Activated gamma-delta T cell treated with anti-CD3 and anti-CD28 coated beads, Interleukin-2, amount 50 U/mL, for 16 hours (primary cell): ENCODE results near the gene RAB11FIP5.
"Not testable (repeated sequence)": the region's sequence is repeated elsewhere in the genome, so short reads cannot be mapped to it uniquely, and the experiment has no call there.

ENCODE experiments used
- DNase-seq: peaks from one replicate; pipeline ENCODE4 v3.0.0-alpha.2; 2020; ENCODE audit warnings: low read depth

The RAB11FIP5 gene

DNA sequence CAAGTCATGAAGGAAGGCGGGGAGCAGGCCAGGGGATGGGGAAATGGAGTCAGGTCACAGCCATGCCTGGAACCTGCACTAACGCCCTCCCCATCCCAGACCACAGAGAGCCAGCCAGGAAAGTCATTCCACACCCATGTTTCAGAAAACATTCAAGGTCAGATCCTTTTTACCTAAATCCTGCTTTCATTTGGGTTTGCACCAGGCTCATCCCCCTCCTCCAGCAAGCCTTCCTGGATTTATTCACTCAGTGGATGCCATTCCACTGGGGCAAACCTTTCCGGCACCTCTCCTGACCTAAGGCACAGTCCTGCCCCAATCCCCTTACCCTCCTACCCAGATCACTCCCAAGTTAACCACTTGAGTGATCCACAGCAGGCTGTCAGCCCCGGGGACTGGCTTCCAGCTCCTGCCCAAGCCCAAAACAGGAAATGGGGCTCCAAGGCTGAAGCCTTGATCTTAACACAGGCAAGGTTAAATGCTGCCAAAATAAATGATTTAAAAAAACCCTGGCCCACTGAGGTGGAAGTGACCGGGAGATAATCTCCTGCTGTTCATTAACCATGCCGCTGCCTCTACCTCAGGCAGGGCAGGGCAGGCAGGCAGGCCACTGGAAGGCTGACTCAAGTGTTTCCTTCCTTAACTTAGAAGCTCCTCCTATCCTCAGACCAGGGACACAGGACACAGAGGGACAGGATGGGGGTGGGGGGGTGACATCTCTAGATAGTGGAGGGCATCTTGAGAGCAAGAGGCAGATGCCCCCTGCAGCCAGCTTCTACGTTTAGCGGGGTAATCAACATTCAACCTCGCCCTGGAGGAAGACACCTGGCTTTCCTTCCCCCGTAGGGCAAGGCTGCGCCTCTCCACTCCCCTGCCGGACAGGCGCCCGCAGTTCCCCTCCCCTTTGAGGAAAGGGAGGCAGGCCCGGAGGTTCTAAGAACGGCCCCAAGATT, 1.4 kb downstream of the RAB11FIP5 start:
- DNase-seq: no peak

- DNase-seq: no peak
Observed at GRCh38 chr2:73110168-73111072, 2.3 kb downstream of the RAB11FIP5 start.

DNA sequence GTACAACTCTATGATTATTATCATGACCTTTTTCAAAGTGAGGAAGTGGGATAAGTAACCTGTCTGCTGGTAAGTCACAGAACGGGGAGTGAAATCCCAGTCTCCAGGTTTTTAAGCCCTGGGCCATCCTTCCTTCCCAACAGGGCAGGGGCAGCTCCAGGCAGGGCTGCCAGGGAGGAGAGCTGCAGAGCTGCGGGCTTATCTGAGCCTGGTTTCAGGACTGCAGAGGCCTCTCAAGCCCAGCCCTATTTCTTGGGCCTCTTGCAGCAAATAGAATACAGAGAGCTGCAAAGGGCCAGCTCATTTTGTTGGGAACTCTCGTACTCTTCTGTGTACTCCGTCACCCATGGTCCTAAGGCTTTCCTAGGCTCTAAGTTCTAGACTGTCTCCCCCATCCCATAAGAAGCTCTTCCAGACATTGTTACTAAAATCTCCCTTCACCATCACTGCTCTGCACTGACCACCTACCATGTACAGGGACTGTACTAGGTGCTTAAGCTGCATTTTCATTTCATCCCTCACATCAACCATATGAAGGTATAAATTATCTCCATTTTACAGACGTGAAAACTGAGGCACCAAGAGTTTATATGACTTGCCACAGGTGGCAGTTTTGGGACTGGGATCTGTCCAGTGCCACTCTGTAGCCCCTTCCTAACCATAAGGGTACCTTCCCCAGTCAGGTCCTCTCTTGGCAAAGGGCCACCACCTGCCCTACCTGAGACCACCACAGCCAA, 3.1 kb downstream of the RAB11FIP5 start:
- no peak for DNase-seq

GRCh38 chr2:73107211-73107926, 5.4 kb downstream of the RAB11FIP5 start:
- DNase-seq: no peak

DNA sequence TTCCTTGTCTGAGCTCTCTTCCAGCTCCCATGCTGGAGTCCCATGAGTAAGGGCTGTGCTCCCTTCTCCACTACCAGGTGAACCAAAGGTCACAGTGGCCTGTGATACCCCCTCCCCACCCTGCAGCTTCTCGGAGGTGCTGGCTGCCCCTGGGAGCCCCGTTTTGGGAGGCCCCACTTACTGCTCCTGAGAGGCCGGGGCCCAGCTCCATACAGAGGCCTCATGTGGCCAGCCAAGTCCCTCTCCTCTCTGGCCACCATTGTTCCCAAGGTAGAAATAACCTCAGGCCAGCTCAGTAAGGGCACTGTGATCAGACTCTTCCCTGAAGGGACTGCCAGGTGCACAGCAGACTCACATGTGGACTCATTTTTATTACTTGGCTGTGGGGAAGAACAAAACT, 6.0 kb downstream of the RAB11FIP5 start:
- DNase-seq: no peak

GRCh38 chr2:73105511-73105971, 7.2 kb downstream of the RAB11FIP5 start:
- no peak for DNase-seq

DNA sequence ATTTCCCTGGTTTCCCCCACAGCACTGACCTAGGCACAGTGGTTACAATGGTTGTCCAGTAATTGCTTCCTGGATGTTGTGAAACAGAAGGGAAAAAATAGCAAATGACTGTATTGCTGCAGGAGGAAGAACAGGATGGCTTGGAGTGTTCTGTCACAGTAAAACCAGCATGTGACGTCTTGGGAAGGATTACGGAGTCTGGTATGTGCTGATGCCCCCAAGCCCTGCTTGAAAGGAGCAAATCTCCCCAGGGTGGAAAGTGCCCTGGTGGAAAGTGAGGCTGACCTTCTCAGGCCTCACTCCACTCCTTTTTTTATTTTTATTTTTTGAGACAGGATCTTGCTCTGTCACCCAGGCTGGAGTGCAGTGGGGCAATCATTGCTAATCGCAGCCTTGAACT, 7.8 kb downstream of the RAB11FIP5 start:
- DNase-seq: no peak

DNA sequence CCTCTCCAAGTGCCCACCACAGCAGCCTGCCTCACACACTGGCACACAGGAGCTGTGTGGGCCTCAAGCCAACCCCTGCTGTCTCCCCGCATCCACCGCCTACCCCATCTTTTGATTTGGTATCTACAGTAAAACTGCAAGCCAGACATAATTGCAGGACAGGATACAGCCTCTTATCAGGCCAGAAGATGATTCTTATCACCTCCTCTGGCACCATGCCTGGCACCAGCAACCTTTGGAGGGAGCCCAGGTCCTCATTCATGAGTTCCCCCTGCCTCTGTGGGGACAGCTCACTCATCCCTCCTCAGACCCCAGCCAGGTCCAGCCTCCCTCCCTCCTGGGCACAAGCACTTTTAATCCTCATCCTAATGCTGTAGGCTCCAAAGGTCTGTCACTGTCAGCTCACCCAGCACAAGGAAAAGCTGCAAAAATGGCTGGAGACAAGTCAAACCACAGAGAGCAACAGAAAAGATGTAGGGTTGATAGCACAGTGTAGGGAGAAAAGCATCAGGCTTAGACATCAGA, 9.7 kb downstream of the RAB11FIP5 start:
- no peak for DNase-seq

DNA sequence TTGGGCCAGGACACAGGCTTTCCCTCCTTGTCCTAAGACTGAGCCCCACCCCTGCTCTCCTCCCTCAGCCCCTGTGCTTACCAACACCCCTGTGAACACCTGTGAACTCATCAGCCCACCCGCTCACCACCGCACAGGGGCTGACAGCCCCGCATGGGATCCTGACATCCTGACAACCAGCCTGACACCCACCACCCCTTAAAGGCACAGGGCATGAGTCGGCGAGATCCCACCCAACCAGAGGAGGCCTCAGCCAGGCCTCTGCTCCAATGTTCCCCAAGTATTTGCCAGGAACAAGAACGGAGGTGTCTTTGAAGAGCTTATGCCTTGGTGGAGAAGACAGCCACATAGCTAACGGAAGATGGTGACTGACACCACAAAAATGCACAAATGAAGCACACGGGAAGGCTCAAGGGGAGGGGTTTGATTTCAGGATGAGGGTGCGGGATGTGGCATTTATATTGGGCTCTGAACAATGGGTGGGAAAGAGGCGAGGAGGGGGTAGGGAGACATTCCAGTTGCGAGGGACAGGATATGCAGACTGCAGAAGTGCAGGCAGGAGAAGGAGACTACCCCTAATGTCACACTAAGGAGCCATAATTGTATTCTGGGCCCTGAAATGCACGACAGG, 11.0 kb downstream of the RAB11FIP5 start:
- no peak for DNase-seq

GRCh38 chr2:73100956-73101355, 11.8 kb downstream of the RAB11FIP5 start:
- no peak for DNase-seq

DNA sequence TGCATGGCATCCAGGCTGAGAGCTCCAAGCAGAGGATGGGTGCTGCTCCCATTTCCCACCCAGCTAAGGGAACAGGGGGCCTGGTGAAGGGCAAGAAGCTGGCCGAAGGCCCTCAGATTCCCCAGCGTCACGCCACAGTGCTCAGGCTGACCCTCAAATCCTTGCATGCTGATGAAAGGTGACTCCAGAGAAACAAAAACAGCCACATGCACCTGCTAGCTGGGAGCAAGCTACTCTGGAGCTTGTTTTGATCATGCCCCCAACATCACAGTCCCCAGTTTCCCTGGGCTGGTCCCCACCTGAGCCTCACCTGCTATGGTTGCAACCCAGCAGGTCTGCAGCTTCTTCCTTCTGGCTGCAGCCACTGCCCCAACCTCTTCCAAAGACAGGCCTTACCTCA, 13.3 kb downstream of the RAB11FIP5 start:
- DNase-seq: no peak

DNA sequence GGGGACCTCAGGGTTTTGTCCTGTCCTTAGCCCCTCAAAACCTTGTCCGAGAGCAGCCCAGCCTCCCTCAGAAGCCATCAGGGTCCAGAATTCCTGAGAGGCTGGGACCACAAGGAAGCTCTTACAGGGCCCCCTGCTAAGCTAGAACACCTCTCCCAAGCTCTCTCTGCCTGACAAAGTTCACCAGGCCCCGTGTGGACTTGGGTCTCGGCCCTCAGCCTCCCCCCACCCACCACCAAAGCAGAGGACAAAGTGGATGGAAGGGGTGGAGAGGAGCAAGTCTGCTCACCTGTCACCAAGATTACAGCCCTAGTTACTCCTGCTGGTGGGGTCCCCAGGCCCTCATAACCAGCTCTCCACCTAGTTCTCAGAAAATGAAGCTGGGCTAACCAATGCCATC, 16.8 kb downstream of the RAB11FIP5 start:
- no peak for DNase-seq

- DNase-seq: not testable (repeated sequence)
Observed at GRCh38 chr2:73093601-73094218, 19.0 kb downstream of the RAB11FIP5 start.

- no peak for DNase-seq
Observed at GRCh38 chr2:73092146-73092783, 20.5 kb downstream of the RAB11FIP5 start.

- no peak for DNase-seq
Observed at GRCh38 chr2:73091696-73092095, 21.1 kb downstream of the RAB11FIP5 start.

- DNase-seq: no peak
Observed at GRCh38 chr2:73091164-73091563, 21.6 kb downstream of the RAB11FIP5 start.

DNA sequence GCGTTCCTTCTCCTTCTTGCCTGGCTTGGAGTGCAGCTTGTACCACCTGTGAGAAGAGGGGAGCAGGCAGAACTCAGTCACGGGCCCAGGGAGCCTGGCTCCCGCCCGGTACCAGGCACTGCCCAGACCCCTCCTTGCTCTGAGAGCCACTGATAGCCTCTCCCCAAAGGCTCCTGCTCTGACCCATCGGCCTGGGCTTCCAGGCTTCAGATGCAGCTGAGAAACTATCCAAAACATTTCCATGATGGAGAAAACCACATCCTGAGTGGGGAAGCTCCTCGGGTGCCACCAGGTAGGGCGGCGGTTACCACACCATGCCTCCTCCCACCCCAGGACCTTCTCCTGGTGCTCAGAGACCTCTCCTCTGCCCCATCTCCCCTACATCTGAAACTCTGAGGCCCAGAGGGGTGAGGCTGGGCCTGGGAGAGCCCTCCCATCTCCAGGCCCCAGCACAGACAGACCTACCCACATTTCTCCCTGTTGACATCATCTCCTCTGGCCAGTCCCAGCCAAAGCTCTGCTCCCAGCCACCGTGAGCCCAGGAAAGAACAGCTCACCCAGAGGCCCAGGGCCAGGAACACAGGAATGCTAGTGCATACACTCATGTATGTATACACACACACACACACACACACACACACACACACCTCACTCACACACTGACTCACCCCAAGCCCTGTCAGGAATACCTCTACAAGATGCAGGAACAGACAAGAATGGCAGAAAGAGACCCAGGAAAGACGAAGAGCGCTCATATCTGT, 23.3 kb downstream of the RAB11FIP5 start:
- DNase-seq: no peak

DNA sequence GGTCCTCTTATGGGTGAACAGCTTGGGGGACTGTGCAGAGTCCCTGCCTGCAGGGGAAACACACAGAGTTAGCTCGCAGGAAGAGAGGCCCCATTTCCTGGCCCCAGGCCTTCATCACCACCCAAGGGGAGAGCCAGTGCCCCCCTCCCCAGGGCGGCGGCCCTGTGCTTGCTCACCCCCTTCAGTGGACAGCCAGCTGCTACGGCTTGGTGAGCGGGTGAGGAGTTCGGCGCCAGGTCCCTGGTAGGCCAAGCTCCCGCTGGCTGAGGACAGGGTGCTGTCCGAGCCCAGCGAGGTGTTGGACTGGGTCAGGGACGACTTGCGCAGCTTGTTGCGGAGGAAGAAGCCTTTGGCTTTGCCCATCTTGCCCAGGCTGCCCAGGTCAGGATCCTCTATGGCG, 24.0 kb downstream of the RAB11FIP5 start:
- no peak for DNase-seq

DNA sequence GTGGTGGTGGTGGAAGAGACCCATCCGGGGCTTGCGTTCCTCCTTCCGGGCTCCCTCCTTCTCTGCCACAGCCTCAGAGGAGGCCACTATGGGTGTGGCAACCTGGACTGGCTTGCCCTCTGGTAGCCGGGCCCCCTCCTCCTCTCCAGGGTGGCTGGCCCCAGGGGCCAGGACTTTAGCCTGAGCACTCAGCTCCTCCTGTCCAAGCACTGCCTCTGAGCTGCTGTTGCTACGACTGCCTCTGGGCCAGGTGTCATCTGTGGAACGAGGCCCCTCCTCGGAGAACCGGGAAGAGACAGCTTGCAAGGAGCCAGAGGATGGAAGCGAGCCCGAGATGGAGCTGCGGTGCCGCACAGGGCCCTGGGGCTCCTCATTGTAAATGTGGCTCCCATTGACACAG, 24.5 kb downstream of the RAB11FIP5 start:
- DNase-seq: no peak
